H1 (cell line): ENCODE measurements around the gene OR9A4.

ENCODE experiments used
- HDAC2 ChIP-seq, 2 experiments: fragments of 300-600 bp in 1 of 2; sonication (generic) in 1 of 2; IDR thresholded peaks; 2 replicates each; pipeline ENCODE4 v1.6.1; 2011 to 2012; ENCODE audit warnings: low read depth in 2 of 2, low read length in 2 of 2, mild to moderate bottlenecking in 2 of 2, moderate library complexity in 2 of 2, borderline replicate concordance in 1 of 2, inconsistent platforms in 1 of 2
- TAF1 ChIP-seq: IDR thresholded peaks from 2 replicates; pipeline ENCODE4 v1.6.1; 2011; ENCODE audit warnings: mild to moderate bottlenecking, low read depth, low read length

- TF ChIP-seq TAF1 (no peak), HDAC2 (IDR thresholded peaks at IDR 0.05; ENCODE audit: borderline replicate concordance in 1 of 2, low read depth in 2 of 2, low read length in 2 of 2) (no peak)
Measured at GRCh38 chr7:141872931-141873330, 43.3 kb upstream of the OR9A4 start.
